MM.1S (cell line): Measurements from ENCODE around the gene STIM1.

Experiments
- EZH2 ChIP-seq: fragments of 300-600 bp; sonication (generic); optimal IDR thresholded peaks from 2 replicates; pipeline ENCODE3; 2017; ENCODE audit warnings: low read depth, mild to moderate bottlenecking, antibody characterized with exemption, low read length, mixed read lengths
- TF ChIP-seq, protein P1 (sequence below): fragments of 300-600 bp; sonication (generic); IDR thresholded peaks from 2 replicates; pipeline ENCODE4 v1.5.1; 2016; ENCODE audit warnings: antibody characterized with exemption, low read length, mixed read lengths

DNA sequence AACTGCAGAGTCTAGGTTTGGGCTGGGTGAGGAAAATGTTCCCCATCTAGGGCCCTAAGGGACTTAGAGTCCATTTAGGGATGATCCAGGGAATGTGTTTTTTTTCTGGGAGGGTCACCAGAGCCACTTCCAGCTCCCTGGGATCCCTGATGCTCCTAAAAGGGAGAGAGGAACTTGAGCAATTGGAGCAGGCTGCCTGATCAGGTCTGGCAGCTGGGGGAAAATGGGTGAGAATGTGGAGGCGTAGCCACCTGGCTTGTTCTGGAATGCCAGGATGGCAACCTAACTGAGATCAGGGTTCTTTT, 45.9 kb upstream of the STIM1 start:
- TF ChIP-seq, protein P1, sequence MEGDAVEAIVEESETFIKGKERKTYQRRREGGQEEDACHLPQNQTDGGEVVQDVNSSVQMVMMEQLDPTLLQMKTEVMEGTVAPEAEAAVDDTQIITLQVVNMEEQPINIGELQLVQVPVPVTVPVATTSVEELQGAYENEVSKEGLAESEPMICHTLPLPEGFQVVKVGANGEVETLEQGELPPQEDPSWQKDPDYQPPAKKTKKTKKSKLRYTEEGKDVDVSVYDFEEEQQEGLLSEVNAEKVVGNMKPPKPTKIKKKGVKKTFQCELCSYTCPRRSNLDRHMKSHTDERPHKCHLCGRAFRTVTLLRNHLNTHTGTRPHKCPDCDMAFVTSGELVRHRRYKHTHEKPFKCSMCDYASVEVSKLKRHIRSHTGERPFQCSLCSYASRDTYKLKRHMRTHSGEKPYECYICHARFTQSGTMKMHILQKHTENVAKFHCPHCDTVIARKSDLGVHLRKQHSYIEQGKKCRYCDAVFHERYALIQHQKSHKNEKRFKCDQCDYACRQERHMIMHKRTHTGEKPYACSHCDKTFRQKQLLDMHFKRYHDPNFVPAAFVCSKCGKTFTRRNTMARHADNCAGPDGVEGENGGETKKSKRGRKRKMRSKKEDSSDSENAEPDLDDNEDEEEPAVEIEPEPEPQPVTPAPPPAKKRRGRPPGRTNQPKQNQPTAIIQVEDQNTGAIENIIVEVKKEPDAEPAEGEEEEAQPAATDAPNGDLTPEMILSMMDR, result no peak
- TF ChIP-seq EZH2, result no peak
